K562 (cell line): Measurements from ENCODE around the gene KRT35. TPM values are rescaled to one million over a fixed set of nuclear protein-coding genes. Genes with fewer than 3 reads are reported as not detected.

Source experiments
- ARID4B ChIP-seq: sonication (generic); formaldehyde crosslinking; IDR thresholded peaks from 2 replicates; pipeline ENCODE4 v1.8.0; 2022; ENCODE audit warnings: mild to moderate bottlenecking, missing genetic modification reagents
- MGA ChIP-seq: fragments of 450-650 bp; IDR thresholded peaks from 2 replicates; pipeline ENCODE4 v1.6.1; 2016; ENCODE audit warnings: mild to moderate bottlenecking, moderate library complexity
- NR2C2 ChIP-seq, 2 experiments: fragments of 200-800 bp in 1 of 2; sonication (Bioruptor generic) in 1 of 2; sonication (generic) in 1 of 2; formaldehyde crosslinking in 1 of 2; IDR thresholded peaks; 2 replicates each; pipeline versions ENCODE4 v1.6.1 to v1.8.0; 2016 to 2022; ENCODE audit warnings: mild to moderate bottlenecking in 1 of 2, missing compliant biosample characterization in 1 of 2, missing genetic modification characterization in 1 of 2, missing genetic modification reagents in 1 of 2
- UBTF ChIP-seq, 2 experiments: IDR thresholded peaks; 2 replicates each; pipeline ENCODE4 v1.6.1; 2012; ENCODE audit warnings: improper control_type of control experiment in 2 of 2, low read depth in 2 of 2, low read length in 2 of 2, borderline replicate concordance in 1 of 2
- ZNF444 ChIP-seq: fragments of 250-450 bp; sonication (Bioruptor Pico); IDR thresholded peaks from 2 replicates; pipeline ENCODE4 v1.4.0; 2020; ENCODE audit warnings: mild to moderate bottlenecking, moderate library complexity
- ZZZ3 ChIP-seq: fragments of 450-650 bp; IDR thresholded peaks from 2 replicates; pipeline ENCODE4 v1.6.1; 2016; ENCODE audit warnings: antibody characterized with exemption, mild to moderate bottlenecking, moderate library complexity
- polyA plus RNA-seq, 8 experiments: library from polyadenylated mRNA; depleted of rRNA in 4 of 8; stranded (reverse) in 5 of 8; unstranded in 3 of 8; fragments of >200 nt; fragmentation: Nextera tagmentation in 2 of 8; fragmentation: Illumina TruSeq in 1 of 8; extraction: Ambion mirVana in 2 of 8; extraction: Trizol in 1 of 8; gene quantifications; 2 replicates each; pipeline versions ENCODE4 v1.2.1 to v1.2.3, GENCODE V29; 2011 to 2014; ENCODE audit warnings: inconsistent platforms in 1 of 8, missing spikeins in 1 of 8
- total RNA-seq, 7 experiments: library from RNA; depleted of rRNA in 6 of 7; stranded (reverse); fragments of >200 nt in 6 of 7; fragmentation: Illumina TruSeq in 2 of 7; extraction: Trizol in 2 of 7; gene quantifications; 2 replicates each; pipeline versions ENCODE4 v1.2.1 to v1.2.3, GENCODE V29; 2011 to 2021; ENCODE audit warnings: low replicate concordance in 1 of 7

Gene KRT35
- total and polyA plus RNA-seq, 9 of the 15 experiments (the other 6 are each of a cell fraction or from before 2014, with no cell fraction given): not detected

- no peak for TF ChIP-seq MGA
- no peak for TF ChIP-seq NR2C2 (CRISPR knock-in tag; IDR thresholded peaks at IDR 0.05)
- TF ChIP-seq NR2C2 (tag; IDR thresholded peaks at IDR 0.05): no peak
- no peak; a peak in 1 of 4 replicates for TF ChIP-seq UBTF (IDR thresholded peaks at IDR 0.05; ENCODE audit: borderline replicate concordance in 1 of 2, low read depth in 2 of 2, low read length in 2 of 2)
- 0 out of 2 replicates have a peak, but pooled peaks have one; percentile 9 for TF ChIP-seq ARID4B (CRISPR knock-in tag)
- TF ChIP-seq ZZZ3: no peak
- TF ChIP-seq ZNF444 (CRISPR knock-in tag): no peak
These were observed 46.4 kb upstream of the KRT35 start (continued) for GRCh38 chr17:41527063-41528023.
